Tibial nerve (tissue), 4 donors: ENCODE data around the gene ATP5F1C.

Experiments used
- EP300 ChIP-seq, 2 donors: sonication (generic); formaldehyde crosslinking; IDR thresholded peaks; one replicate each; pipeline ENCODE4 v1.6.1; 2017; ENCODE audit warnings: antibody characterized with exemption in 2 of 2, mild to moderate bottlenecking in 1 of 2
- POLR2A ChIP-seq, 2 donors: fragments of 450-650 bp; IDR thresholded peaks; one replicate each; pipeline ENCODE4 v1.6.1; 2017; ENCODE audit warnings: antibody characterized with exemption in 2 of 2, mild to moderate bottlenecking in 2 of 2, moderate library complexity in 2 of 2
- TF ChIP-seq, protein P1 (sequence below), 5 experiments: fragments of 200-600 bp in 3 of 5; fragments of 450-650 bp in 2 of 5; sonication (generic) in 3 of 5; IDR thresholded peaks; one replicate each; pipeline ENCODE4 v1.5.1; 2016 to 2019; ENCODE audit warnings: antibody characterized with exemption in 5 of 5, mild to moderate bottlenecking in 3 of 5, moderate library complexity in 2 of 5

DNA sequence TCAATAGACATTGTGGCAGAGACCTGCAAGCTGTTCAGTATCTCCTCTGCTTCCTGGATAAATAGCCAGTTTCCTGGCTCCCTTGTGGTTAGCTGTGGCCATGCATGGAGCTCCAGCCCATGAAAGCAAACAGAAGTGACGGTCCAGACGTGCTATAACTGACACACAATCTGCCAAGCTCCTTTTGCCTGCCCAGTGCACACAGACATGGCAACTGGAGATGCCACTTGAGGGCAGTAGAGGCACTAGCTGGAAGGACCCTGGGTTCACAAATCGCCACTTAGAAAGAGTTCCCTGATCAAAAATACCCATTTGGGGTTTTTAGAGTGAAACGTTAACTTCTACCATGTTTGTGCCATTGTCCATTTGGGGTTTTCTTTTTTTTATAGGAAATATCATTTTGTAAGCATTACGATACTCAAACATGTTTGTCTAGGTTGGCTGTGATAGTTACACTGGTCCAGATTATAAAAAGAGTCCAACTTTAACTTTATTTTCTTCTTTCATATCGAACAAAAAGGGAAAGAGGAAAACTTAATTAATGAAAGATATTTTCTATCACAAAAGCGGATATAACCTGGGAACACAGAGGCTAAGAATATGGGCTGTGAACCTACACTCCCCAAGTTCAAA lies 31.5 kb upstream of the ATP5F1C start:
- TF ChIP-seq, protein P1, sequence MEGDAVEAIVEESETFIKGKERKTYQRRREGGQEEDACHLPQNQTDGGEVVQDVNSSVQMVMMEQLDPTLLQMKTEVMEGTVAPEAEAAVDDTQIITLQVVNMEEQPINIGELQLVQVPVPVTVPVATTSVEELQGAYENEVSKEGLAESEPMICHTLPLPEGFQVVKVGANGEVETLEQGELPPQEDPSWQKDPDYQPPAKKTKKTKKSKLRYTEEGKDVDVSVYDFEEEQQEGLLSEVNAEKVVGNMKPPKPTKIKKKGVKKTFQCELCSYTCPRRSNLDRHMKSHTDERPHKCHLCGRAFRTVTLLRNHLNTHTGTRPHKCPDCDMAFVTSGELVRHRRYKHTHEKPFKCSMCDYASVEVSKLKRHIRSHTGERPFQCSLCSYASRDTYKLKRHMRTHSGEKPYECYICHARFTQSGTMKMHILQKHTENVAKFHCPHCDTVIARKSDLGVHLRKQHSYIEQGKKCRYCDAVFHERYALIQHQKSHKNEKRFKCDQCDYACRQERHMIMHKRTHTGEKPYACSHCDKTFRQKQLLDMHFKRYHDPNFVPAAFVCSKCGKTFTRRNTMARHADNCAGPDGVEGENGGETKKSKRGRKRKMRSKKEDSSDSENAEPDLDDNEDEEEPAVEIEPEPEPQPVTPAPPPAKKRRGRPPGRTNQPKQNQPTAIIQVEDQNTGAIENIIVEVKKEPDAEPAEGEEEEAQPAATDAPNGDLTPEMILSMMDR (IDR thresholded peaks at IDR 0.05): peak in 1 of 5 experiments; percentile 12
- TF ChIP-seq POLR2A (IDR thresholded peaks at IDR 0.05) (no peak), EP300 (IDR thresholded peaks at IDR 0.05) (no peak)
